Hepatocyte (in vitro differentiated cells): ENCODE measurements around the gene FBXL17. TPM values are rescaled to one million over a fixed set of nuclear protein-coding genes. Genes with fewer than 3 reads are reported as not detected.

Experiments used
- DNase-seq: peaks from one replicate; pipeline ENCODE4 v3.0.0-alpha.2; 2016; ENCODE audit warnings: low spot score
- H2AFZ ChIP-seq: fragments of 200-600 bp; sonication (generic); 2 replicates; pipeline ENCODE4 v1.6.0; 2016; ENCODE audit warnings: antibody characterized with exemption, mild to moderate bottlenecking
- H3K27ac ChIP-seq: fragments of 200-600 bp; sonication (generic); 2 replicates; pipeline ENCODE4 v1.5.1; 2016; ENCODE audit warnings: mild to moderate bottlenecking
- H3K27me3 ChIP-seq: fragments of 200-600 bp; sonication (generic); 2 replicates; pipeline ENCODE4 v1.6.1; 2016
- H3K36me3 ChIP-seq: fragments of 200-600 bp; sonication (generic); replicated peaks from 2 replicates; pipeline ENCODE4 v1.5.1; 2016; ENCODE audit warnings: low read depth; ENCODE audit not compliant: insufficient read depth
- H3K4me1 ChIP-seq: fragments of 200-600 bp; sonication (generic); 2 replicates; pipeline ENCODE4 v1.5.1; 2016; ENCODE audit warnings: mild to moderate bottlenecking, moderate library complexity; ENCODE audit not compliant: insufficient read depth
- H3K4me2 ChIP-seq: fragments of 200-600 bp; sonication (generic); 2 replicates; pipeline ENCODE4 v1.6.0; 2016
- H3K4me3 ChIP-seq: fragments of 200-600 bp; sonication (generic); 2 replicates; pipeline ENCODE4 v1.5.1; 2016; ENCODE audit warnings: mild to moderate bottlenecking
- H3K79me2 ChIP-seq: fragments of 200-600 bp; sonication (generic); 2 replicates; pipeline ENCODE4 v1.6.0; 2017; ENCODE audit warnings: mild to moderate bottlenecking
- H3K9me2 ChIP-seq: fragments of 200-600 bp; sonication (generic); replicated peaks from 2 replicates; pipeline ENCODE4 v1.6.0; 2017; ENCODE audit warnings: mild to moderate bottlenecking; ENCODE audit not compliant: insufficient read depth
- H3K9me3 ChIP-seq: fragments of 200-600 bp; sonication (generic); 2 replicates; pipeline ENCODE4 v1.5.1; 2016; ENCODE audit warnings: low read depth, mild to moderate bottlenecking
- H4K20me1 ChIP-seq: fragments of 200-600 bp; sonication (generic); 2 replicates; pipeline ENCODE4 v1.6.0; 2016; ENCODE audit warnings: mild to moderate bottlenecking; ENCODE audit not compliant: insufficient read depth, poor library complexity, severe bottlenecking
- CTCF ChIP-seq: fragments of 200-600 bp; sonication (generic); IDR thresholded peaks from 2 replicates; pipeline ENCODE4 v1.5.1; 2016; ENCODE audit warnings: antibody characterized with exemption, mild to moderate bottlenecking; ENCODE audit not compliant: poor library complexity
- EZH2 ChIP-seq: fragments of 200-600 bp; sonication (generic); IDR thresholded peaks from 2 replicates; pipeline ENCODE4 v1.6.1; 2016; ENCODE audit warnings: antibody characterized with exemption, mild to moderate bottlenecking, borderline replicate concordance
- EZH2phosphoT487 ChIP-seq: fragments of 200-600 bp; sonication (generic); IDR thresholded peaks from one replicate; pipeline ENCODE4 v1.6.1; 2018; ENCODE audit warnings: antibody characterized with exemption, mild to moderate bottlenecking, low read depth, moderate library complexity; ENCODE audit not compliant: unreplicated experiment, severe bottlenecking
- WGBS: methylation state at CpG from one replicate; pipeline ENCODE4 v1.1.6; 2016; ENCODE audit warnings: low lambda C conversion rate; ENCODE audit errors: missing lambda C conversion rate; 5-methylcytosine and 5-hydroxymethylcytosine counted together
- polyA plus RNA-seq: library from polyadenylated mRNA; unstranded; fragments of >200 nt; fragmentation: Nextera tagmentation; extraction: Ambion mirVana; gene quantifications from 2 replicates; pipeline ENCODE4 v1.2.1, GENCODE V29; 2016
- total RNA-seq: library from RNA; depleted of rRNA; stranded (reverse); fragments of >200 nt; gene quantifications from 2 replicates; pipeline ENCODE4 v1.2.3, GENCODE V29; 2014

FBXL17 gene
- total and polyA plus RNA-seq, 2 experiments from 2014 or later: 12.5 to 18.2 TPM

GRCh38 chr5:107919361-107919760, 462.5 kb downstream of the FBXL17 start:
- Histone ChIP-seq H3K27me3 (no peaks in the 10 kb centered on the region), H3K27ac (no peak overlapping the region), H3K9me2 (no peaks in the 10 kb centered on the region), H3K4me2 (no peak overlapping the region), H3K79me2 (no peaks in the 10 kb centered on the region), H3K36me3 (no peaks in the 10 kb centered on the region), H2AFZ (no peak overlapping the region), H4K20me1 (no peaks in the 10 kb centered on the region), H3K4me3 (no peak overlapping the region), H3K9me3 (no peaks in the 10 kb centered on the region), H3K4me1 (no peaks in the 10 kb centered on the region)
- DNase-seq: no peak
- 96% methylated on average over 4 of the region's 4 CpGs for WGBS
- no peak for TF ChIP-seq EZH2

GRCh38 chr5:107917983-107918382, 463.9 kb downstream of the FBXL17 start:
- H3K27ac ChIP-seq: no peak overlapping the region
- no peak for DNase-seq
- H3K27me3 ChIP-seq: no peaks in the 10 kb centered on the region
- no peak overlapping the region for H3K4me3 ChIP-seq
- H4K20me1 ChIP-seq: no peaks in the 10 kb centered on the region
- H3K79me2 ChIP-seq: no peaks in the 10 kb centered on the region
- 90% methylated on average over 3 of the region's 3 CpGs for WGBS
- no peak overlapping the region for H2AFZ ChIP-seq
- H3K9me3 ChIP-seq: no peaks in the 10 kb centered on the region
- no peaks in the 10 kb centered on the region for H3K4me1 ChIP-seq
- H3K9me2 ChIP-seq: no peaks in the 10 kb centered on the region
- no peaks in the 10 kb centered on the region for H3K36me3 ChIP-seq
- TF ChIP-seq EZH2phosphoT487 (no peak), CTCF (no peak), EZH2 (no peak)
- H3K4me2 ChIP-seq: no peak overlapping the region

GRCh38 chr5:107916731-107917725, 464.9 kb downstream of the FBXL17 start:
- no peak overlapping the region for H3K27ac ChIP-seq
- H3K4me2 ChIP-seq: no peak overlapping the region
- no peaks in the 10 kb centered on the region for H3K79me2 ChIP-seq
- H3K27me3 ChIP-seq: no peaks in the 10 kb centered on the region
- no peak overlapping the region for H2AFZ ChIP-seq
- H3K4me1 ChIP-seq: no peaks in the 10 kb centered on the region
- no peaks in the 10 kb centered on the region for H3K36me3 ChIP-seq
- no peaks in the 10 kb centered on the region for H4K20me1 ChIP-seq
- no peaks in the 10 kb centered on the region for H3K9me2 ChIP-seq
- DNase-seq: no peak
- WGBS: 79% methylated on average over 6 of the region's 6 CpGs
- no peak overlapping the region for H3K4me3 ChIP-seq
- TF ChIP-seq EZH2 (no peak), EZH2phosphoT487 (no peak), CTCF (no peak)
- no peaks in the 10 kb centered on the region for H3K9me3 ChIP-seq

GRCh38 chr5:107915176-107915812, 466.6 kb downstream of the FBXL17 start:
- Histone ChIP-seq H3K4me2 (no peak overlapping the region), H3K9me2 (no peaks in the 10 kb centered on the region), H3K79me2 (no peaks in the 10 kb centered on the region), H3K36me3 (no peaks in the 10 kb centered on the region), H3K4me1 (no peaks in the 10 kb centered on the region), H3K9me3 (no peaks in the 10 kb centered on the region), H3K27ac (no peak overlapping the region), H3K27me3 (no peaks in the 10 kb centered on the region), H2AFZ (no peak overlapping the region), H4K20me1 (no peaks in the 10 kb centered on the region), H3K4me3 (no peak overlapping the region)
- TF ChIP-seq CTCF: no peak
- no peak for TF ChIP-seq EZH2phosphoT487
- TF ChIP-seq EZH2: no peak
- no peak for DNase-seq
- 65% methylated on average over 5 of the region's 5 CpGs for WGBS
